Measurements from ENCODE around the gene MRPL46. TPM values are rescaled to one million over a fixed set of nuclear protein-coding genes. Genes with fewer than 3 reads are reported as not detected.

The MRPL46 gene
- total and polyA plus RNA-seq, 2 donors (not counting 3 experiments of a cell fraction or from before 2014, with no cell fraction given), result 24.5 to 30.9 TPM

DNA sequence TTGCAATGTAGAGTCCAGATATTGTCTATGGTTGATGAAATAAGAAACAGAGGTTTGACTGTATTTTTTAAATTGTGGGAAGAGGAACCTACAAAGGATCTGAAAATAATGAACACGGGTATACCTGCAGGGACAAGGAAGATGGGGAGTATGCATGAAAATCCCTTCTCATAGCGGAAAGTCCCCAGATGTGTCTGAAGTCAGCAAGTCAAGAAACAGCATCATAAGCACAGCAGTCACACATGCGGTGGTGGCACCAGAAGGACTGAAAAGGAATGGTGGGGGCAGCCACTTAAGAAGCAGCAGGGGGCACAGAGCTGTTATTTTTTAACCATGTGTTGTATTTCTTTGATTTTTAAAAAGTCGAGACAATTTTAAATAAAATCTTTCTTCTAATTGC is 5.0 kb upstream of the MRPL46 start:
- BruUV-seq (replicated peaks), result no TSS peak
- DNase-seq (ENCODE audit: low read depth, low spot score) (no peak), FAIRE-seq (no peak)
- CTCF ChIA-PET, result no interaction called here
- Histone ChIP-seq H3K36me3 (ENCODE audit: control insufficient read depth in 2 of 2, extremely low read depth in 1 of 2, insufficient read depth in 2 of 2, low read length in 2 of 2) (peaks cover 11% of the 10 kb centered on the region in 2 experiments), H3K4me1 (ENCODE audit: control insufficient read depth, extremely low read depth, insufficient read depth, low read length) (peaks cover 8% of the 10 kb centered on the region), H3K9ac (replicated peaks; ENCODE audit: extremely low read depth, insufficient read depth, low read length) (no peak overlapping the region), H3K9me3 (replicated peaks; ENCODE audit: control insufficient read depth, insufficient read depth, low read length) (no peaks in the 10 kb centered on the region), H3K79me2 (ENCODE audit: control insufficient read depth, insufficient read depth, low read length) (peaks cover 30% of the 10 kb centered on the region), H3K4me2 (ENCODE audit: insufficient read depth, low read length) (no peak overlapping the region), H3K4me3 (replicated peaks in 1 of 3; ENCODE audit: insufficient read depth in 1 of 3, low read depth in 1 of 3, low read length in 3 of 3) (no peak overlapping the region), H3K27ac (ENCODE audit: insufficient read depth, low read depth, low read length) (no peak overlapping the region), H2AFZ (ENCODE audit: low read depth, low read length) (no peak overlapping the region), H3K9me1 (replicated peaks; ENCODE audit: control insufficient read depth, extremely low read depth, insufficient read depth, low read length) (no peaks in the 10 kb centered on the region), H3K27me3 (ENCODE audit: control insufficient read depth in 2 of 2, insufficient read depth in 2 of 2, low read length in 2 of 2) (no peaks in the 10 kb centered on the region), H4K20me1 (replicated peaks; ENCODE audit: control insufficient read depth, extremely low read depth, insufficient read depth, low read length) (no peaks in the 10 kb centered on the region)
- dilution Hi-C loops (cut with MboI; ENCODE audit: extremely low pct_ligation_motif_present, low sequenced_read_pairs) (no loop called here), intact Hi-C loops (cut with micrococcal nuclease) (no loop called here)
- no peak for TF ChIP-seq JUN (IDR thresholded peaks at IDR 0.05; ENCODE audit: borderline replicate concordance, insufficient read depth, insufficient read length, low read depth)
- TF ChIP-seq, protein P1, sequence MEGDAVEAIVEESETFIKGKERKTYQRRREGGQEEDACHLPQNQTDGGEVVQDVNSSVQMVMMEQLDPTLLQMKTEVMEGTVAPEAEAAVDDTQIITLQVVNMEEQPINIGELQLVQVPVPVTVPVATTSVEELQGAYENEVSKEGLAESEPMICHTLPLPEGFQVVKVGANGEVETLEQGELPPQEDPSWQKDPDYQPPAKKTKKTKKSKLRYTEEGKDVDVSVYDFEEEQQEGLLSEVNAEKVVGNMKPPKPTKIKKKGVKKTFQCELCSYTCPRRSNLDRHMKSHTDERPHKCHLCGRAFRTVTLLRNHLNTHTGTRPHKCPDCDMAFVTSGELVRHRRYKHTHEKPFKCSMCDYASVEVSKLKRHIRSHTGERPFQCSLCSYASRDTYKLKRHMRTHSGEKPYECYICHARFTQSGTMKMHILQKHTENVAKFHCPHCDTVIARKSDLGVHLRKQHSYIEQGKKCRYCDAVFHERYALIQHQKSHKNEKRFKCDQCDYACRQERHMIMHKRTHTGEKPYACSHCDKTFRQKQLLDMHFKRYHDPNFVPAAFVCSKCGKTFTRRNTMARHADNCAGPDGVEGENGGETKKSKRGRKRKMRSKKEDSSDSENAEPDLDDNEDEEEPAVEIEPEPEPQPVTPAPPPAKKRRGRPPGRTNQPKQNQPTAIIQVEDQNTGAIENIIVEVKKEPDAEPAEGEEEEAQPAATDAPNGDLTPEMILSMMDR (IDR thresholded peaks at IDR 0.05; ENCODE audit: extremely low read depth in 1 of 2, insufficient read depth in 1 of 2, low read depth in 1 of 2, low read length in 2 of 2), result no peak
- no peak for TF ChIP-seq FOS (IDR thresholded peaks at IDR 0.05; ENCODE audit: borderline replicate concordance, insufficient read depth, low read length)
- TF ChIP-seq GATA2 (IDR thresholded peaks at IDR 0.05; ENCODE audit: insufficient read depth, insufficient read length, low read depth, low read length), result no peak
- no peak for TF ChIP-seq POLR2AphosphoS5 (IDR thresholded peaks at IDR 0.05; ENCODE audit: insufficient read depth, low read depth, low read length)
- no peak for TF ChIP-seq EZH2 (IDR thresholded peaks at IDR 0.05; ENCODE audit: borderline replicate concordance, low read depth, low read length, severe bottlenecking)
- no peak for TF ChIP-seq MYC (IDR thresholded peaks at IDR 0.05; ENCODE audit: low read depth, low read length)
- TF ChIP-seq, protein P2, sequence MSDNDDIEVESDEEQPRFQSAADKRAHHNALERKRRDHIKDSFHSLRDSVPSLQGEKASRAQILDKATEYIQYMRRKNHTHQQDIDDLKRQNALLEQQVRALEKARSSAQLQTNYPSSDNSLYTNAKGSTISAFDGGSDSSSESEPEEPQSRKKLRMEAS (IDR thresholded peaks at IDR 0.05; ENCODE audit: insufficient read depth, insufficient read length), result no peak
- TF ChIP-seq POLR2A (IDR thresholded peaks at IDR 0.05; ENCODE audit: low read depth, low read length), result no peak
- POLR2A ChIA-PET, result no interaction called here

Measured in endothelial cell of umbilical vein (primary cell).